Neural progenitor cell (in vitro differentiated cells): Measurements from ENCODE around the gene PRDM7.

Experiments used
- CTCF ChIP-seq: fragments of 200-600 bp; sonication (generic); IDR thresholded peaks from 2 replicates; pipeline ENCODE4 v1.5.1; 2017; ENCODE audit warnings: antibody characterized with exemption, mild to moderate bottlenecking
- EZH2 ChIP-seq: fragments of 200-600 bp; sonication (generic); IDR thresholded peaks from 2 replicates; pipeline ENCODE4 v1.6.1; 2017; ENCODE audit warnings: antibody characterized with exemption, mild to moderate bottlenecking, moderate library complexity

GRCh38 chr16:90018652-90019542 is 58.2 kb downstream of the PRDM7 start, which contains the start of gene DBNDD1:
- TF ChIP-seq CTCF (no peak), EZH2 (no peak)
